ENCODE measurements around the gene ST8SIA2.

Gene ST8SIA2

DNA sequence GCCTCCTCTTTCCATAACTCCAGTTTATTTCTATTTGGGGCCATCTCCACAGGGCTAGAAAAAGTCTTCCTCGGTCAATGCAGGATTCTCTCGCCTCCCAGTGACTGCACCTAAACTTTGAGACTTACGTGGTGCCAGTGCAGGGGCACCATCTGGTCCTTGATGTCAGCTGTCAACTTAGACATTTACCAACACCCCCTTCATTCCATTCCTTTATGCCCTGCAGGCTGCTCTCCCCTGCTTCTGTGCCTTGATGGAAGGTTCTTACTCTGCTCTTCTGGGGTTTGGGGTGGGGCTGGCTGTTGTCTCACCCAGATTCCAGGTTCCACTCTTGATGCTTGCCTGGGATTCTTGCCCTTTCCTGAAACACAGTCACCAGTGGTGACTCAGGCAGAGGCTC lies 101.8 kb downstream of the ST8SIA2 start:
- no peak overlapping the region for H3K4me3 ChIP-seq (ENCODE audit: low read length)
- DNase-seq (ENCODE audit: low read depth) = no peak
- TF ChIP-seq, protein P1, sequence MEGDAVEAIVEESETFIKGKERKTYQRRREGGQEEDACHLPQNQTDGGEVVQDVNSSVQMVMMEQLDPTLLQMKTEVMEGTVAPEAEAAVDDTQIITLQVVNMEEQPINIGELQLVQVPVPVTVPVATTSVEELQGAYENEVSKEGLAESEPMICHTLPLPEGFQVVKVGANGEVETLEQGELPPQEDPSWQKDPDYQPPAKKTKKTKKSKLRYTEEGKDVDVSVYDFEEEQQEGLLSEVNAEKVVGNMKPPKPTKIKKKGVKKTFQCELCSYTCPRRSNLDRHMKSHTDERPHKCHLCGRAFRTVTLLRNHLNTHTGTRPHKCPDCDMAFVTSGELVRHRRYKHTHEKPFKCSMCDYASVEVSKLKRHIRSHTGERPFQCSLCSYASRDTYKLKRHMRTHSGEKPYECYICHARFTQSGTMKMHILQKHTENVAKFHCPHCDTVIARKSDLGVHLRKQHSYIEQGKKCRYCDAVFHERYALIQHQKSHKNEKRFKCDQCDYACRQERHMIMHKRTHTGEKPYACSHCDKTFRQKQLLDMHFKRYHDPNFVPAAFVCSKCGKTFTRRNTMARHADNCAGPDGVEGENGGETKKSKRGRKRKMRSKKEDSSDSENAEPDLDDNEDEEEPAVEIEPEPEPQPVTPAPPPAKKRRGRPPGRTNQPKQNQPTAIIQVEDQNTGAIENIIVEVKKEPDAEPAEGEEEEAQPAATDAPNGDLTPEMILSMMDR (conservative IDR thresholded peaks at IDR 0.05; ENCODE audit: low read depth, low read length) = no peak

DNA sequence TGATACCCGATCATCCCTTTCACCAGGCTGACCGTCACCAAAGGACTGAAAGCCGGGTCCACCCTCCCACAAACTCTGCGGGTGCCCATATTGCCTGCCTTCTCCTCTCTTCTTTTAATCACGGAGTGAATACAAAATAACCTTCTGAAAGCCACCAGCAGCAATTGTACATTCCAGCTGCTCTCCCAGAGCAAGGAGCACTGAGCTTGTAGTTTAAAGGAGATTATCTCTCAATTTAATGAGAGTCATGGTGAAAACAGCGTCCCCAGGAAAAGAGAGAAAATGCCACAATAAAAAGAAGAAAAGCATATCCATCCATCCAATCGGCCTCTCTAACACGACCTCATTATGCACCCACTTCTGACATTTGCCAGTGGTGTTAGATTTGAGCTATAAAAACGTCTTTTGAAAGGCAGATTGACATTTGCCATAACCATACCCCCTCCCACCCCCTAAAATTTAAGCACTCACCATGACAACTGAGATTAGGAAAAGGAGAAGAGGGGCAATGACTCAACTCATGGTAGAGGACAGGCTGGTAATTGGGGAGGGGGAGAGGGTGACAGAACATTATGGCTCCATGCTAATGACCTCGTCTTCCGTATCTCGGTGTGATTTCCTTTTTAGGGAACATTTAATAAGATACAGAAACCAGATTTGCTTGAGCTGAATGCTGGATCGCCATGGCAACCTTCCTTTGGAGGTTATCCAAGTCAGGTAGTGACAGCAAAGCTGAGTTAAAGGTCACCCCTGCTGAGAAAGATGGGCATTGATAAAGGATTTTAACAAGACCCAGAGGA lies 106.2 kb downstream of the ST8SIA2 start:
- no peak for DNase-seq (ENCODE audit: low read depth)
- no peak overlapping the region for H3K4me3 ChIP-seq (ENCODE audit: low read length)
- TF ChIP-seq, protein P1 (conservative IDR thresholded peaks at IDR 0.05; ENCODE audit: low read depth, low read length) = no peak

DNA sequence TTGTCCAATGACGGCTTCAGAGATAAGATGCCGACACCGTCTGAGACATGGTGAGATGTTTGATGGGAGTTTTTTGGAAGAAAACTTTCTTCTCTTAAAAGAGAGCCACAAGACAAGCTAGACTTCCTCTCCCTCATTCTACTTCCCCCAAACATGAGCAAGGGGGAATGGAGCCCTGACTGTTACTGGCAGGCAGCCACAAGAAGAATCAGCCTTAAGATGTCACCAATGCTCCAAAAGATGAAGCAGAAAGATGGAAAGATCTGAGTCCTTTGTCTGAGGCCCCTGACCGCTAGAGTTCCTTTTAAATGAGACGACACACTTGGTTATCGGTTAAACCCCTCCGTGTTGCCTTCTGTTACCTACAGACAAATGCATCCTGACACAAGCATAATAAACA lies 108.7 kb downstream of the ST8SIA2 start:
- H3K4me3 ChIP-seq (ENCODE audit: low read length) = no peak overlapping the region
- TF ChIP-seq, protein P1 (conservative IDR thresholded peaks at IDR 0.05; ENCODE audit: low read depth, low read length) = no peak
- no peak for DNase-seq (ENCODE audit: low read depth)

DNA sequence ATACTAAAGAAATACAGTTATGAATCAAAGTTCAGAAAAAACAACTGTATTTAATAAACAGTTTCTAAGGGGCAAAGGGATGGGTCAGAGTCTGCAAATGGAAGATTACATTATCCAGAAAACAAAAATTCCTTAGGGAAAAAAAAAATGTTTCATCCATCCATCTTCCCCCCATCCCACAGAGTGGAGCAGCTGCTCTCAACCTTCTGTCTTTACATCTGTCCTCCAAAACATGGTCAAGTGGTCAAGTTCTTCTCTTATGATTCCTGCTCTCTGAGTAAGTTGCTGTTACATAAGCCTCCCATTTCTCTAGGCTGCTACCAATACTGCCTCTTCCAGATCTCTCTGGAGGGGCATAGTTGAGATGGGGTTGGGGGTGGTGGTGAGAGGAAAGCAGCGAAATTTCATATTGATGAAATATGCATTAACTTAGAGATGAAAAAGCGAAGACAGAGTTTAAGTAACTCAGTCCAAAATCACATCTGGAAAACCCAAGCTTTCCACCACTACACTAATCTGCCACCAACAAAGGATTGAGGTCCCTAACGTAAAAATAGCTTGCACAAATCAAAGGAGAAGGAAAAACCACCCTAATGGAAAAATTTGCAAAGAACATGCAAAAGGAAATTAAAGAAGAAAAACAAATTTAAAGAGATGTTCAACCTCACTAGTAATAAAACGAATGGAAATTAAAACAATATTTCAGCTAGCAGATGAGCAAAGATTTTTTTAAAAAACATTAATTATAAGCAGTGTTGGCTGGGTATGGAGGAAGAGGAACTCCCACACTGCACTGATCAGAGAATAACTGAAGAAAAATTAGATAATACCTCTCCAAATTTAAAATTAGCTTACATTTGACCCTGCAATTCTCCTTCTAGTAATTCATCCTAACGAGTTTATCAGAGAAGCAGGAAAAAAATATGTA lies 109.5 kb downstream of the ST8SIA2 start:
- DNase-seq (ENCODE audit: low read depth) = no peak
- H3K4me3 ChIP-seq (ENCODE audit: low read length) = no peak overlapping the region
- TF ChIP-seq, protein P1 (conservative IDR thresholded peaks at IDR 0.05; ENCODE audit: low read depth, low read length) = no peak

DNA sequence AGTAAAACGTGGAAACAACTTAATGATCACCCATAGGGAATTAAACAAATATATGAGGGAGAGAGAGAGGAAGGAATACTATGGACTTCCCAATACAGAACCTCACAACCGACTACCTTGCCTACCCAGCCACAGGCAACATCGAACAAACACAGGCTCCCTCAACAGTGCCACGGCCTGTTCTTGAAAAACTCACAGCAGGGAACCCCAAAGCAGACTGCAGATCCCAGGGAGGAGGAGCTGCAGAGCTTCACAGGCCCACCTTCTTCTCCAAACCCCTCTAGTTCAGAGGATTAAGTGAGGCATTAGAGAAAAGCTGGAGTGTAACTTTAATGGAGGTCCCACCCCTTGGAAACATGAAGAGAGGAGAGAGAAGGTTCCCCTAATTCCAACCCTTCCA lies 110.2 kb downstream of the ST8SIA2 start:
- DNase-seq (ENCODE audit: low read depth) = no peak
- TF ChIP-seq, protein P1 (conservative IDR thresholded peaks at IDR 0.05; ENCODE audit: low read depth, low read length) = no peak
- H3K4me3 ChIP-seq (ENCODE audit: low read length) = no peak overlapping the region

DNA sequence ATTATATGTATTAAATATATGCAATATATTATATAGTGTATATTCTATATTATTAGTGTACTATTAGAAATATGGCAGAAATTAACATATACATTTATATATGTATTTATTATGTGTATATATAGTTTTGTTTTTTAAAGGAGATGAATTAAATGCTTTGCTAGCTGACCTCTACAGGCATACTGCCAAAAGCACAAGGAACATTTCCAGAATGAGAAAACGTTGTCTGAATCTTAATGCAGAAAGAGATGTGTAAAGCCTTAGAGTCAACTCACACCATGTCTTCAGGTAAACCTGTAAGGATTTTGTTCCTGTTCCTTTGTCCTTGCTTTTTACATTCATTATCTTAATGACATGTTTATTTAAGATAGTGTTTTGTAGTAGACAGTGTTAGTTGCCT lies 111.9 kb downstream of the ST8SIA2 start:
- DNase-seq (ENCODE audit: low read depth) = no peak
- TF ChIP-seq, protein P1 (conservative IDR thresholded peaks at IDR 0.05; ENCODE audit: low read depth, low read length) = no peak
- H3K4me3 ChIP-seq (ENCODE audit: low read length) = no peak overlapping the region

Measured in retinal pigment epithelial cell (primary cell).